ENCODE data around the gene ELAVL2.

ELAVL2 gene

DNA sequence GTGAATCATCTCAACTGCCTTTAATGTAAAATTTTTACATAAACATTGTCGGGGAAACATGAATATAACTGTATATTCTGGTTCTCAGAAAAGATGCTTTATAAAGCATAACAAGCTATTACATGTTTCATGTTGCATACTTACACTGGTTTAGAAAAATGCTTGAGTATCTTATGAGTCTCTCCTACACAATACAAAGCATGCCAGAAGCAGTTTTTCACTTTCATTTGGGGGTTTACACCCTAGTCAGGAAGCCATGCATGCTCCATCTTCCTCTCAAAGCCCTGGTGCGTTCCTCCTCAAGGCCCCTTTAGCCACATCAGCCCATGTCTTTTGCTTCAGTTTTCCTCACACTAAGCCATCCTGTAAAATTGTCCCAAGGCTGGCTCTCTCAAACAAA, 22.8 kb downstream of the ELAVL2 start:
- H3K79me1 ChIP-seq (replicated peaks; ENCODE audit: low read length, poor library complexity, severe bottlenecking): no peaks in the 10 kb centered on the region
- H3K18ac ChIP-seq (ENCODE audit: low read depth in 1 of 2, low read length in 2 of 2): no peak overlapping the region
- no peak overlapping the region for H2BK15ac ChIP-seq (ENCODE audit: low read depth, poor library complexity, severe bottlenecking)
- no peak overlapping the region for H4K91ac ChIP-seq (ENCODE audit: low read length)
- H3K9ac ChIP-seq (ENCODE audit: low read length): no peak overlapping the region
- no peak overlapping the region for H3K14ac ChIP-seq (ENCODE audit: low read length in 2 of 2)
- no peaks in the 10 kb centered on the region for H3K27me3 ChIP-seq (ENCODE audit: control insufficient read depth in 1 of 2, insufficient read depth in 1 of 2, low read length in 2 of 2)
- no peak overlapping the region for H2AK5ac ChIP-seq (ENCODE audit: low read length, severe bottlenecking)
- H3K23ac ChIP-seq (ENCODE audit: low read length in 2 of 2): no peak overlapping the region
- no peak overlapping the region for H3K27ac ChIP-seq (ENCODE audit: low read length, poor library complexity, severe bottlenecking)
- H4K8ac ChIP-seq (ENCODE audit: low read length): no peak overlapping the region
- no peaks in the 10 kb centered on the region for H3K36me3 ChIP-seq (ENCODE audit: control insufficient read depth in 1 of 2, insufficient read depth in 2 of 2, low read depth in 1 of 2, low read length in 2 of 2)
- no peak overlapping the region for H2AFZ ChIP-seq (ENCODE audit: low read depth, low read length)
- H2BK120ac ChIP-seq (ENCODE audit: low read depth, low read length): no peak overlapping the region
- 56% methylated on average over 1 of the region's 2 CpGs for WGBS
- H3K4ac ChIP-seq (ENCODE audit: low read depth in 1 of 2, low read length in 2 of 2): no peak overlapping the region
- DNase-seq: no peak
- H3K4me2 ChIP-seq (ENCODE audit: low read length, poor library complexity, severe bottlenecking): no peak overlapping the region
- H3K4me3 ChIP-seq (ENCODE audit: insufficient read depth in 1 of 2, low read depth in 1 of 2, low read length in 2 of 2): no peak overlapping the region
- H3K9me3 ChIP-seq (ENCODE audit: control insufficient read depth, low read length): peaks cover 3% of the 10 kb centered on the region
- H2BK5ac ChIP-seq (ENCODE audit: low read depth, low read length, poor library complexity, severe bottlenecking): no peak overlapping the region
- no peaks in the 10 kb centered on the region for H3K4me1 ChIP-seq (ENCODE audit: control insufficient read depth, insufficient read depth, low read depth, low read length)
- no peak overlapping the region for H2BK12ac ChIP-seq (ENCODE audit: low read length in 2 of 2)

DNA sequence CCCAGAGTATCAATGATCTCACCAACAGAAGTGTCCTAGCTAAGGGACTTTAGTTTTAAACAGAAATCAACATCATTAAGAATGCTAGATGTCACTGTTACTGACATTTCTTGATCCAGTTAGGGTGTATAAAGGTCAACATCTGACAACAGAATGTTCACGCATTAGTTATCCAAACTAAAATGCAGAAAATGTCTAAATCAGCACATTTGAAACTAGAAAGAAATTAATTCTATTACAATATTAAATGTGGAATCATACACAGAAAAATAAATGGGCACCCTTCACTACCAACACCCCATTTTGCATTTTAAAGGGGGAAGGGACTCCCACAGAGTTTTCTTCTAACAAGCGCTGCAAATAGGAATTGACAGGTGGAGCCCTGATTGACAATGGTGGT, 24.5 kb downstream of the ELAVL2 start:
- no peaks in the 10 kb centered on the region for H3K27me3 ChIP-seq (ENCODE audit: control insufficient read depth in 1 of 2, insufficient read depth in 1 of 2, low read length in 2 of 2)
- H2BK5ac ChIP-seq (ENCODE audit: low read depth, low read length, poor library complexity, severe bottlenecking): no peak overlapping the region
- no peak overlapping the region for H4K91ac ChIP-seq (ENCODE audit: low read length)
- H3K14ac ChIP-seq (ENCODE audit: low read length in 2 of 2): no peak overlapping the region
- WGBS: no CpG with 5 or more reads among the region's 2 CpGs
- H3K9ac ChIP-seq (ENCODE audit: low read length): no peak overlapping the region
- no peaks in the 10 kb centered on the region for H3K4me1 ChIP-seq (ENCODE audit: control insufficient read depth, insufficient read depth, low read depth, low read length)
- H3K23ac ChIP-seq (ENCODE audit: low read length in 2 of 2): no peak overlapping the region
- no peak overlapping the region for H3K27ac ChIP-seq (ENCODE audit: low read length, poor library complexity, severe bottlenecking)
- no peak overlapping the region for H2AFZ ChIP-seq (ENCODE audit: low read depth, low read length)
- H3K36me3 ChIP-seq (ENCODE audit: control insufficient read depth in 1 of 2, insufficient read depth in 2 of 2, low read depth in 1 of 2, low read length in 2 of 2): no peaks in the 10 kb centered on the region
- H2BK120ac ChIP-seq (ENCODE audit: low read depth, low read length): no peak overlapping the region
- H3K9me3 ChIP-seq (ENCODE audit: control insufficient read depth, low read length): peaks cover 5% of the 10 kb centered on the region
- no peak for DNase-seq
- H4K8ac ChIP-seq (ENCODE audit: low read length): no peak overlapping the region
- no peak overlapping the region for H3K4me3 ChIP-seq (ENCODE audit: insufficient read depth in 1 of 2, low read depth in 1 of 2, low read length in 2 of 2)
- no peak overlapping the region for H3K4me2 ChIP-seq (ENCODE audit: low read length, poor library complexity, severe bottlenecking)
- H3K4ac ChIP-seq (ENCODE audit: low read depth in 1 of 2, low read length in 2 of 2): no peak overlapping the region
- H2BK15ac ChIP-seq (ENCODE audit: low read depth, poor library complexity, severe bottlenecking): no peak overlapping the region
- H2AK5ac ChIP-seq (ENCODE audit: low read length, severe bottlenecking): no peak overlapping the region
- H3K79me1 ChIP-seq (replicated peaks; ENCODE audit: low read length, poor library complexity, severe bottlenecking): no peaks in the 10 kb centered on the region
- H3K18ac ChIP-seq (ENCODE audit: low read depth in 1 of 2, low read length in 2 of 2): no peak overlapping the region
- no peak overlapping the region for H2BK12ac ChIP-seq (ENCODE audit: low read length in 2 of 2)

DNA sequence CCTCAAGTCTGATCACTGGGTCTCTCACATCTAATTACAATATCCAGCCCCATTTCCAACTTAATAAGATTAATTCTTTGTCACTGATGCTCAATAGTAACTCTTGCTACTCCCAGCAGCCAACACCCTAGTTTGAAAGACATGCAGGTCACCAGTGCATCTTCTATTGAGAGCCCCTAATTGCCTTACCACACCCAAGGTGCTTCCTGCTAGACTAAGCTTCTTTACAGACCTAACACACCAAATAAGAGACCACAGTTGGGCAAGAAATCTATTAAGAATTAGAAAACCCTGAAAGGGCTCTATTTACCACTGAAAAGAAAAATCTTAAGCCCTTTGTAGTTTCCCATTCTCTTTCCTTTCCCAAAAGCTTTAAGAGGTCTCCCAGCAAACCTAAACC, 26.5 kb downstream of the ELAVL2 start:
- Histone ChIP-seq H2AK5ac (ENCODE audit: low read length, severe bottlenecking) (no peak overlapping the region), H2BK120ac (ENCODE audit: low read depth, low read length) (no peak overlapping the region), H3K4me3 (ENCODE audit: insufficient read depth in 1 of 2, low read depth in 1 of 2, low read length in 2 of 2) (no peak overlapping the region), H3K14ac (ENCODE audit: low read length in 2 of 2) (no peak overlapping the region), H3K4ac (ENCODE audit: low read depth in 1 of 2, low read length in 2 of 2) (no peak overlapping the region), H2BK12ac (ENCODE audit: low read length in 2 of 2) (no peak overlapping the region), H3K9ac (ENCODE audit: low read length) (no peak overlapping the region), H3K4me2 (ENCODE audit: low read length, poor library complexity, severe bottlenecking) (no peak overlapping the region), H4K8ac (ENCODE audit: low read length) (no peak overlapping the region), H3K27ac (ENCODE audit: low read length, poor library complexity, severe bottlenecking) (no peak overlapping the region), H2BK5ac (ENCODE audit: low read depth, low read length, poor library complexity, severe bottlenecking) (no peak overlapping the region), H4K91ac (ENCODE audit: low read length) (no peak overlapping the region), H3K4me1 (ENCODE audit: control insufficient read depth, insufficient read depth, low read depth, low read length) (no peaks in the 10 kb centered on the region), H3K79me1 (replicated peaks; ENCODE audit: low read length, poor library complexity, severe bottlenecking) (no peaks in the 10 kb centered on the region), H3K27me3 (ENCODE audit: control insufficient read depth in 1 of 2, insufficient read depth in 1 of 2, low read length in 2 of 2) (no peaks in the 10 kb centered on the region), H3K9me3 (ENCODE audit: control insufficient read depth, low read length) (peaks cover 5% of the 10 kb centered on the region), H2AFZ (ENCODE audit: low read depth, low read length) (no peak overlapping the region), H3K36me3 (ENCODE audit: control insufficient read depth in 1 of 2, insufficient read depth in 2 of 2, low read depth in 1 of 2, low read length in 2 of 2) (no peaks in the 10 kb centered on the region), H2BK15ac (ENCODE audit: low read depth, poor library complexity, severe bottlenecking) (no peak overlapping the region), H3K23ac (ENCODE audit: low read length in 2 of 2) (no peak overlapping the region), H3K18ac (ENCODE audit: low read depth in 1 of 2, low read length in 2 of 2) (no peak overlapping the region)
- no peak for DNase-seq

DNA sequence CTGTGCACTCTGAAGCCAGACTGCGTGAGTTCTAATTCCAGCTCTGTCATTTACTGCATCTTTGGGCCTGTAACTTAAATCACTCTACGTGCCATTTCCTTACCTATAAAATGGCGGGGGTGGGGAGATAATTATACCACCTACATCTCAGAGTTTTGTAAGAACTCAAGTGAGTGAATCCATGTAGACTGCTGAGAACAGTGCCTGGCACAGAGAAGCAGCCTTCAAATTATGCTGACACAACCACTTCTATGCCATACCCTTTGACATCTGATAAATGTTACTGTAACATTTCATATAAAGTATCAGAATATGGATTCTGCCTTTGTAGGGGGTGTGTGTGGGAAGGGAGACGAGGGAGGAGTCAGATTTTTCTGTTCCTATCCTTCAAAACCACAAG, 27.7 kb downstream of the ELAVL2 start:
- WGBS: 100% methylated on average over 1 of the region's 4 CpGs
- no peak overlapping the region for H4K91ac ChIP-seq (ENCODE audit: low read length)
- H2BK120ac ChIP-seq (ENCODE audit: low read depth, low read length): no peak overlapping the region
- H3K4me3 ChIP-seq (ENCODE audit: insufficient read depth in 1 of 2, low read depth in 1 of 2, low read length in 2 of 2): no peak overlapping the region
- H3K27me3 ChIP-seq (ENCODE audit: control insufficient read depth in 1 of 2, insufficient read depth in 1 of 2, low read length in 2 of 2): no peaks in the 10 kb centered on the region
- no peak overlapping the region for H2AK5ac ChIP-seq (ENCODE audit: low read length, severe bottlenecking)
- peaks cover 5% of the 10 kb centered on the region for H3K9me3 ChIP-seq (ENCODE audit: control insufficient read depth, low read length)
- H2BK12ac ChIP-seq (ENCODE audit: low read length in 2 of 2): no peak overlapping the region
- H3K27ac ChIP-seq (ENCODE audit: low read length, poor library complexity, severe bottlenecking): no peak overlapping the region
- H3K36me3 ChIP-seq (ENCODE audit: control insufficient read depth in 1 of 2, insufficient read depth in 2 of 2, low read depth in 1 of 2, low read length in 2 of 2): no peaks in the 10 kb centered on the region
- no peak overlapping the region for H3K23ac ChIP-seq (ENCODE audit: low read length in 2 of 2)
- H2BK15ac ChIP-seq (ENCODE audit: low read depth, poor library complexity, severe bottlenecking): no peak overlapping the region
- no peak overlapping the region for H3K14ac ChIP-seq (ENCODE audit: low read length in 2 of 2)
- no peak overlapping the region for H2BK5ac ChIP-seq (ENCODE audit: low read depth, low read length, poor library complexity, severe bottlenecking)
- no peak overlapping the region for H4K8ac ChIP-seq (ENCODE audit: low read length)
- DNase-seq: no peak
- H3K79me1 ChIP-seq (replicated peaks; ENCODE audit: low read length, poor library complexity, severe bottlenecking): no peaks in the 10 kb centered on the region
- no peak overlapping the region for H3K9ac ChIP-seq (ENCODE audit: low read length)
- no peak overlapping the region for H3K4ac ChIP-seq (ENCODE audit: low read depth in 1 of 2, low read length in 2 of 2)
- H2AFZ ChIP-seq (ENCODE audit: low read depth, low read length): no peak overlapping the region
- H3K4me2 ChIP-seq (ENCODE audit: low read length, poor library complexity, severe bottlenecking): no peak overlapping the region
- H3K4me1 ChIP-seq (ENCODE audit: control insufficient read depth, insufficient read depth, low read depth, low read length): no peaks in the 10 kb centered on the region
- no peak overlapping the region for H3K18ac ChIP-seq (ENCODE audit: low read depth in 1 of 2, low read length in 2 of 2)
